Measurements from ENCODE around the gene PNMA6E. TPM values are rescaled to one million over a fixed set of nuclear protein-coding genes. Genes with fewer than 3 reads are reported as not detected.
A peak's percentile ranks its signal among the peaks of the same experiment; 100 is the strongest.

Gene PNMA6E
- total and polyA plus RNA-seq, 9 of the 15 experiments (the other 6 are each of a cell fraction or from before 2014, with no cell fraction given), result 0.03 TPM; not detected in 8

DNA sequence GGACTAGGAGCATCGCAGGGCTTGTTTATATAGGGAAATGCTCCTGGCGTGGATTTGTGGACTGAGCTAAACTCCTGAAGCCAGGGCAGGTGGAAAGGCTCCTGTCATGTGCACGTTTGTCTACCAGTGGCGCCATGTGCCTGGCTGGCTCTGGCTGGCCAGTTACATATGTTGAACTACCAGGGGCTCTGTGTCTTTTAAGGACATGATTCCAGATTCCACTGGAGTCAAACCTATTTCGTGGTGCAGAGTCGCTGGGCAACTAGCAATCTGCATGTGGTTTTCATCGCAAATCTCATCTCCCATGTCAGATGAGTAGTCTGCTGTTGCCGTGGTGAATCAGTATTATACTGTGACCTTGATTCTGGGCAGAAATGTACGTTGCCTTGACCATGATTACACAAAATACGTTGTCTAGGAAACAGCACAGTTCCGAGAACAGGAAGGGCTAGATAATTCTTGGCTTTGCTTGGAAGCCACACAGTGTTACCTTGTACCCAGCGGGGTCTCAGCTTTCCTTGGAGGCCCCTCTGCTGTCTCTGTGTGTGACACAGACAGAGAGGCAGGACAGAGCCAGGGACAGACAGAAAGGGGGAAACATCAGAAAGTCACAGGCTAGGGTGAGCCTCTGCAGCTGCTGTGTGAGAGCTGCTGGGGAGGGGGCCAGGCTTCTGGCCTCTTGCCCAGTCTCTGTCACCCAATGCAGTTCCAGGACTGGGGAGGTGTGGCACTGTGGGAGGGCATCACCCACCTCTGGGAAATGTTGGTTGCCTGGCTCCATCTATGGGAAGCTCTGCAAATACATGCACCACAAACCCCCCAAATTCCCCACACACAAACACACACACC lies 19.2 kb downstream of the PNMA6E start (continued):
- TF ChIP-seq, protein P1, sequence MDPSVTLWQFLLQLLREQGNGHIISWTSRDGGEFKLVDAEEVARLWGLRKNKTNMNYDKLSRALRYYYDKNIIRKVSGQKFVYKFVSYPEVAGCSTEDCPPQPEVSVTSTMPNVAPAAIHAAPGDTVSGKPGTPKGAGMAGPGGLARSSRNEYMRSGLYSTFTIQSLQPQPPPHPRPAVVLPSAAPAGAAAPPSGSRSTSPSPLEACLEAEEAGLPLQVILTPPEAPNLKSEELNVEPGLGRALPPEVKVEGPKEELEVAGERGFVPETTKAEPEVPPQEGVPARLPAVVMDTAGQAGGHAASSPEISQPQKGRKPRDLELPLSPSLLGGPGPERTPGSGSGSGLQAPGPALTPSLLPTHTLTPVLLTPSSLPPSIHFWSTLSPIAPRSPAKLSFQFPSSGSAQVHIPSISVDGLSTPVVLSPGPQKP (CRISPR knock-in tag; IDR thresholded peaks at IDR 0.05), result no peak
- no peak for TF ChIP-seq EHMT2 (IDR thresholded peaks at IDR 0.05)
- no peak for TF ChIP-seq CBX2 (IDR thresholded peaks at IDR 0.05; ENCODE audit: insufficient read depth, low read length, poor library complexity, severe bottlenecking)
- TF ChIP-seq CEBPG (CRISPR knock-in tag; IDR thresholded peaks at IDR 0.05), result no peak
- TF ChIP-seq CEBPG (tag; conservative IDR thresholded peaks at IDR 0.05 in 1 of 2, IDR thresholded peaks at IDR 0.05 in 1 of 2), result no peak
- TF ChIP-seq TCF3 (CRISPR knock-in tag; IDR thresholded peaks at IDR 0.05), result no peak
- no peak for TF ChIP-seq ZNF583 (CRISPR knock-in tag; IDR thresholded peaks at IDR 0.05)
- TF ChIP-seq NR2C1 (IDR thresholded peaks at IDR 0.05), result no peak
- peak; percentile 20; the same call in 1 of the 2 replicates for TF ChIP-seq NR2C1 (tag; IDR thresholded peaks at IDR 0.05)
- no peak for TF ChIP-seq HLTF (IDR thresholded peaks at IDR 0.05)
- peak; percentile 79 for TF ChIP-seq MTA3 (IDR thresholded peaks at IDR 0.05; ENCODE audit: borderline replicate concordance)
- no peak for TF ChIP-seq MCM3 (IDR thresholded peaks at IDR 0.05)
- no peak for TF ChIP-seq SNIP1 (IDR thresholded peaks at IDR 0.05; ENCODE audit: low read depth)
- TF ChIP-seq KAT7 (CRISPR knock-in tag; IDR thresholded peaks at IDR 0.05; ENCODE audit: borderline replicate concordance), result no peak
- TF ChIP-seq, protein P2, sequence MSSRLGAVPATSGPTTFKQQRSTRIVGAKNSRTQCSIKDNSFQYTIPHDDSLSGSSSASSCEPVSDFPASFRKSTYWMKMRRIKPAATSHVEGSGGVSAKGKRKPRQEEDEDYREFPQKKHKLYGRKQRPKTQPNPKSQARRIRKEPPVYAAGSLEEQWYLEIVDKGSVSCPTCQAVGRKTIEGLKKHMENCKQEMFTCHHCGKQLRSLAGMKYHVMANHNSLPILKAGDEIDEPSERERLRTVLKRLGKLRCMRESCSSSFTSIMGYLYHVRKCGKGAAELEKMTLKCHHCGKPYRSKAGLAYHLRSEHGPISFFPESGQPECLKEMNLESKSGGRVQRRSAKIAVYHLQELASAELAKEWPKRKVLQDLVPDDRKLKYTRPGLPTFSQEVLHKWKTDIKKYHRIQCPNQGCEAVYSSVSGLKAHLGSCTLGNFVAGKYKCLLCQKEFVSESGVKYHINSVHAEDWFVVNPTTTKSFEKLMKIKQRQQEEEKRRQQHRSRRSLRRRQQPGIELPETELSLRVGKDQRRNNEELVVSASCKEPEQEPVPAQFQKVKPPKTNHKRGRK (tag; IDR thresholded peaks at IDR 0.05), result no peak
- TF ChIP-seq SRSF7 (optimal IDR thresholded peaks at IDR 0.05; ENCODE audit: low read depth, low read length), result no peak
- TF ChIP-seq, protein P3, sequence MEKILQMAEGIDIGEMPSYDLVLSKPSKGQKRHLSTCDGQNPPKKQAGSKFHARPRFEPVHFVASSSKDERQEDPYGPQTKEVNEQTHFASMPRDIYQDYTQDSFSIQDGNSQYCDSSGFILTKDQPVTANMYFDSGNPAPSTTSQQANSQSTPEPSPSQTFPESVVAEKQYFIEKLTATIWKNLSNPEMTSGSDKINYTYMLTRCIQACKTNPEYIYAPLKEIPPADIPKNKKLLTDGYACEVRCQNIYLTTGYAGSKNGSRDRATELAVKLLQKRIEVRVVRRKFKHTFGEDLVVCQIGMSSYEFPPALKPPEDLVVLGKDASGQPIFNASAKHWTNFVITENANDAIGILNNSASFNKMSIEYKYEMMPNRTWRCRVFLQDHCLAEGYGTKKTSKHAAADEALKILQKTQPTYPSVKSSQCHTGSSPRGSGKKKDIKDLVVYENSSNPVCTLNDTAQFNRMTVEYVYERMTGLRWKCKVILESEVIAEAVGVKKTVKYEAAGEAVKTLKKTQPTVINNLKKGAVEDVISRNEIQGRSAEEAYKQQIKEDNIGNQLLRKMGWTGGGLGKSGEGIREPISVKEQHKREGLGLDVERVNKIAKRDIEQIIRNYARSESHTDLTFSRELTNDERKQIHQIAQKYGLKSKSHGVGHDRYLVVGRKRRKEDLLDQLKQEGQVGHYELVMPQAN (IDR thresholded peaks at IDR 0.05; ENCODE audit: borderline replicate concordance), result no peak
- TF ChIP-seq NCOA6 (IDR thresholded peaks at IDR 0.05), result no peak
- TF ChIP-seq ZNF3 (CRISPR knock-in tag; IDR thresholded peaks at IDR 0.05), result no peak
- no peak for TF ChIP-seq TCFL5 (CRISPR knock-in tag; conservative IDR thresholded peaks at IDR 0.05)
- TF ChIP-seq SIRT6 (IDR thresholded peaks at IDR 0.05; ENCODE audit: low read depth, low read length), result no peak
- TF ChIP-seq ARID1B (IDR thresholded peaks at IDR 0.05), result peak; percentile 56; the same call in 1 of the 2 replicates
- TF ChIP-seq ZC3H4 (CRISPR knock-in tag; IDR thresholded peaks at IDR 0.05; ENCODE audit: borderline replicate concordance), result no peak
- no peak for TF ChIP-seq FOXA1 (IDR thresholded peaks at IDR 0.05; ENCODE audit: borderline replicate concordance)
- peak; percentile 59 for TF ChIP-seq EP300 (IDR thresholded peaks at IDR 0.05; ENCODE audit: low read length)

All from K562 (cell line).